ENCODE data around the gene ADCY5. TPM values are rescaled to one million over a fixed set of nuclear protein-coding genes. Genes with fewer than 3 reads are reported as not detected.

ADCY5 gene
- total RNA-seq, 4 donors from 2014 or later = 0.46 to 3.5 (median 1.3) TPM

DNA sequence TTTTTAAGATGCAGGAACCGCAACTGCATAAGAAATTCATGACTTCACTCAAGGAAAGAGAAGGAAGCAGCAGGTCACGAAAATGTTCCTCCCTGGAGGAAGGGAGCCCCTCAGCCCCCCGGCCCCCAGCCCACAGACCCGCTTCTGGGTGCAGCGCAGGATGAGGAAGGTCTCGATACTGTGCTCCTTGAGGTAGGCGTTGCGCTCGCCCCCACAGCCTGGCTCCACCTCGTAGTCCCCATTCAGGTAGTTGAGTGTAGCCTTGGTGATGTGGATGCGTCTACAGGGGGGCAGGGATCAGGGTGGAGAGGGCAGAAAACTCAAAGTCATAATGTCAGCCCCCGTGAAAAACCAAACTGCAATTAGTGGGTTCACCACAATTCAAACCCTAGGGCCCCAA lies 121.4 kb downstream of the ADCY5 start:
- intact Hi-C loops (cut with DNase I; ENCODE audit: low total_unique reads) = loop anchor here (5.0 kb wide), 2 partner anchors 160 to 230 kb away; no protein-coding TSS in a partner anchor
- WGBS, 2 donors = 84 to 87% methylated on average over 12 of the region's 12 CpGs
- no peak overlapping the region for H3K4me3 ChIP-seq (ENCODE audit: low read depth, poor library complexity, severe bottlenecking)
- DNase-seq (ENCODE audit: low spot score in 2 of 2) = no peak
- TF ChIP-seq POLR2A (IDR thresholded peaks at IDR 0.05) = no peak
- TF ChIP-seq, protein P1, sequence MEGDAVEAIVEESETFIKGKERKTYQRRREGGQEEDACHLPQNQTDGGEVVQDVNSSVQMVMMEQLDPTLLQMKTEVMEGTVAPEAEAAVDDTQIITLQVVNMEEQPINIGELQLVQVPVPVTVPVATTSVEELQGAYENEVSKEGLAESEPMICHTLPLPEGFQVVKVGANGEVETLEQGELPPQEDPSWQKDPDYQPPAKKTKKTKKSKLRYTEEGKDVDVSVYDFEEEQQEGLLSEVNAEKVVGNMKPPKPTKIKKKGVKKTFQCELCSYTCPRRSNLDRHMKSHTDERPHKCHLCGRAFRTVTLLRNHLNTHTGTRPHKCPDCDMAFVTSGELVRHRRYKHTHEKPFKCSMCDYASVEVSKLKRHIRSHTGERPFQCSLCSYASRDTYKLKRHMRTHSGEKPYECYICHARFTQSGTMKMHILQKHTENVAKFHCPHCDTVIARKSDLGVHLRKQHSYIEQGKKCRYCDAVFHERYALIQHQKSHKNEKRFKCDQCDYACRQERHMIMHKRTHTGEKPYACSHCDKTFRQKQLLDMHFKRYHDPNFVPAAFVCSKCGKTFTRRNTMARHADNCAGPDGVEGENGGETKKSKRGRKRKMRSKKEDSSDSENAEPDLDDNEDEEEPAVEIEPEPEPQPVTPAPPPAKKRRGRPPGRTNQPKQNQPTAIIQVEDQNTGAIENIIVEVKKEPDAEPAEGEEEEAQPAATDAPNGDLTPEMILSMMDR (IDR thresholded peaks at IDR 0.05) = no peak

DNA sequence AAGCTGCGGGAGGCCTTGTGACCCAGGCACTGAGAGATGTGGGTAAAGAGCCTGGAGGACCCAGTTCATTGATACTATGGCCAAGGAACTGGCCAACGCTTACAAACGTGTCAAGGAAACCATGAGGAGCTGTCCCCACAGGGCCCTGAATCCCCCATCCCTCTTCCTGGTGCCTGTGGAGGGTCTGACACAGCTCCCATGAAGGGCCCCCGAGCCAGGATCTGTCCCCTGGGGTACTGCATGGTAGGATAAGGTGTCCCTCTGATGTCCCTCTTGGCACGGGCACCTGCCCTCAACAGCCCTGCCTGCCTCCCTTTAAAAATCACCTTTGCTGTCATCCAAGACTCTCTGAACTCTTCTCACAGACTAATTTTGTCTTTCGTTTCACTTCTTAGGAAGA lies 122.4 kb downstream of the ADCY5 start:
- TF ChIP-seq, protein P1 (IDR thresholded peaks at IDR 0.05) = no peak
- no peak for TF ChIP-seq POLR2A (IDR thresholded peaks at IDR 0.05)
- no peak overlapping the region for H3K4me3 ChIP-seq (ENCODE audit: low read depth, poor library complexity, severe bottlenecking)
- WGBS, 2 donors = 73 to 74% methylated on average over 6 of the region's 6 CpGs
- intact Hi-C loops (cut with DNase I; ENCODE audit: low total_unique reads) = loop anchor here (5.0 kb wide), 2 partner anchors 161 to 231 kb away; no protein-coding TSS in a partner anchor
- DNase-seq (ENCODE audit: low spot score in 2 of 2) = no peak

DNA sequence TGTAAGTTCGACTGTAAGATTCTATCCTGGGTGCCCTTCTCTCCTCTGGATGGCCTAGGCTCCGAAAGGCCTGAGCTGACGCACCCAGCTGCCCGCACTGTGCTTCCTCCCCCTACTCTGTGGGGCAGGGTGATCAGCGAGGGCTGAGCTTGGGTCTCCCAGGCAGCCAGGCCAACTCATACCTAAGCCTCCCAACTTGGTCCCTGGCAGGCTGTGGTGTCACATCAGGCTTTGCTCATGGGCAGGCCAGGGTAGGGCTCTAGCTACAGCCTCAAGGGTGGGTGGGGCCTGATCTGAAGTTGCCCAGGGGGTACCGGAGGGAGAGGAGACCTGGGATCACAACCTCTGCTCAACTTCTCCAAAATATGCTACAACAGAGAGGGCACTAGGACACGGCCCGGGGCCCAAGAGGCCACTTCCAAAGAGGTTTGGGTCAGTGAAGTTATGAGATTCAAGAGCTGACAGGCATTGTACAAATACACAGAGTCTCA lies 123.1 kb downstream of the ADCY5 start:
- intact Hi-C loops (cut with DNase I; ENCODE audit: low total_unique reads) = loop anchor here (5.0 kb wide), 2 partner anchors 161 to 231 kb away; no protein-coding TSS in a partner anchor
- 93 to 94% methylated on average over 8 of the region's 8 CpGs for WGBS, 2 donors
- TF ChIP-seq, protein P1 (IDR thresholded peaks at IDR 0.05) = no peak
- TF ChIP-seq POLR2A (IDR thresholded peaks at IDR 0.05) = no peak
- no peak overlapping the region for H3K4me3 ChIP-seq (ENCODE audit: low read depth, poor library complexity, severe bottlenecking)
- DNase-seq (ENCODE audit: low spot score in 2 of 2) = no peak

DNA sequence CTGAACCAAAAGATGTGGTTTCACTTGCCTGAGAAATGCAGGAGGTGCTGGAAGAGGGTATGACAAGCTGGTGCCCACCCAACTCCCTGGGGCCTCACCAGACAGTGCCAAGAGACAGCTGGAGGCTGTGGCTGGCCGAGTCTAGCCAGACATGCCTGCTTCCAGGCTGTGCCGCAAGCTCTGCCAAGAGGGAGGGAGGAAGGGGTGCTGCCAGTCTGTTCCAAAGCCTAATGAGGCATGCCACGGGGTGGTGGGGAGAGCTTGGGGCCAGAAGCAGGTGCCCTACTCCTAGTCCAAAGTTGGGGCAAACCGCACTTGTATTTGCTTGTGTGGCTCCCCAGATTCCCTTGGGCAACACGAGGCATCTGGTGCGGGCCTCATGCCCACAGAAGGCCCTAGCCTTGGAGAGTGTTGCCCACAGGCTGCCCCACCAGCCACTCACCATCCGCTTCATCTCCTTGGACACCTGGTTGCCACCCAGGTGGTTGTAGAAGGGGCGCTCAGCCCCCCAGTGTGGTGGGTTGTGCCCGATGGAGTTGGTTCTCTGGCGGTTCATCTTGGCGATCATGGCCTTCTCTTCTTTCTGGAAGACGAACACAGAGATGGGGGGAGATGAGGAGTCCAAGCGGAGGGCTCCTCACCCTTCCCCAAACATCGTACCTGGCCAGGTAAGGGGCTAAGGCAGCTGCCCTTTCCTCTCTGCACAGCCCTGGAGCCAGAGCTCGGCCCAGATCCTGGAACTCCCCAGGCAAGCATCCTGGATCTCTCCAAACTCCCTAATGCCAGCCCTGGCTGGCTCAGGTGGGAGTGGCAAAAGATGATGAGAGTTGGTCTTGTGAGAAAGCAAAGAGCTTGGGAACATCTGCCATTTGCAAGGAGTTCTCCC lies 123.8 kb downstream of the ADCY5 start:
- intact Hi-C loops (cut with DNase I; ENCODE audit: low total_unique reads) = loop anchor here (5.0 kb wide), 2 partner anchors 162 to 232 kb away; no protein-coding TSS in a partner anchor
- TF ChIP-seq, protein P1 (IDR thresholded peaks at IDR 0.05) = no peak
- TF ChIP-seq POLR2A (IDR thresholded peaks at IDR 0.05) = no peak
- no peak overlapping the region for H3K4me3 ChIP-seq (ENCODE audit: low read depth, poor library complexity, severe bottlenecking)
- 70 to 78% methylated on average over 15 of the region's 15 CpGs for WGBS, 2 donors
- DNase-seq (ENCODE audit: low spot score in 2 of 2) = no peak

DNA sequence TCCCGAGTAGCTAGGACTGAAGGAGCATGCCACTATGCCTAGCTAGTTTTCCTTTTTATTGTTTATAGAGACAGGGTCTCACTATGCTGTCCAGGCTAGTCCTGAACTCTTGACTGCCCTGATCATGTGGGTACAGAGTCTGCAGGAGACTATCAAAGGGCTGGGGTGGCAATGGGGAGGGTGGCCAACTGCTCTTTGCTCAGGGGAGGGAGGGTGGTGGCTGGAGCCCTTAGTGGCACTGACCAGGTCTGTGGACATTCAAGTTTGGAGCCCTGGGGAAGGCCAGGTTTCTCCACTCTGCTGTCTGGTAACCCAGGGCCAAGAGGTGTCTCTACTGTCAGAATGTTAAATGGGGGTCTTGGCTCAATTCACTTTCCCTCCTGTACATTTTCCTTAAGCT lies 125.1 kb downstream of the ADCY5 start:
- TF ChIP-seq POLR2A (IDR thresholded peaks at IDR 0.05) = no peak
- TF ChIP-seq, protein P1 (IDR thresholded peaks at IDR 0.05) = no peak
- intact Hi-C loops (cut with DNase I; ENCODE audit: low total_unique reads) = no loop called here
- WGBS, 2 donors = 88 to 100% methylated on average over 1 of the region's 1 CpG
- no peak overlapping the region for H3K4me3 ChIP-seq (ENCODE audit: low read depth, poor library complexity, severe bottlenecking)
- no peak for DNase-seq (ENCODE audit: low spot score in 2 of 2)

All from lower leg skin (tissue), 4 donors.